ENCODE measurements around the gene DNASE1. TPM values are rescaled to one million over a fixed set of nuclear protein-coding genes. Genes with fewer than 3 reads are reported as not detected.

Gene DNASE1
- total and polyA plus RNA-seq, 4 donors: 0.77 to 11.6 (median 6.2) TPM

DNA sequence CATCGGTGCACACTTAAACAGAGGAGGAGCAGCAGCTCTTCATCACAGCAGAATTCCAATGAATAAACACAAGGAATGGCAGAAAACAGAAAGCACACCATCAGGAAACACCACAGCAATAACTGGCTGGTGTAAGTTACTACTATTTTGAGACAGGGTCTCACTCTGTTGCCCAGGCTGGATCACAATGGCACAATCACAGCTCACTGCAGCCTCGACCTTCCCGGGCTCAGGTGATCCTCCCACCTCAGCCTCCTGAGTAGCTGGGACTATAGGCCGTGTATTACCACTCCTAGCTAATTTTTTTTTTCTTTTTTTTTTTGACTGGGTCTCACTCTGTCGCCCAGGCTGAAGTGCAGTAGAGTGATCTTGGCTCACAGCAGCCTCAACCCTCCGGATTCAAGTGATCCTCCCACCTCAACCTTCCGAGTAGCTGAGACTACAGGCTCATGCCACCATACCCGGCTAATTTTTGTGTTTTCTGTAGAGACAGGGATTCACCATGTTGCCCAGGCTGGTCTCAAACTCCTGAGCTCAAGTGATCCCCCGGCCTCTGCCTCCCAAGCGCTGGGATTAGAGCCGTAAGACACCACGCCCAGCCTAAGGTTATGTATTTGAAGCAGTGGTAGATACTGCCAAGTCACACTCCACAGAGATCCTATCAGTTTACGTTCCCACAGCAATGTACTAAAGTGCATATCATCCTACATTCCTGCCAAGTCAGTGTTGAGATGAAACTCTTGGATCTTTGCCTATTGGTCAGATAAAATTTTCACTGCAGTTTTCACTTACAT is 42.1 kb downstream of the DNASE1 start:
- Histone ChIP-seq H3K9me3 (ENCODE audit: control insufficient read depth in 4 of 4, low read length in 3 of 4) (no peaks in the 10 kb centered on the region), H3K27ac (ENCODE audit: low read depth in 1 of 2, low read length in 2 of 2) (peak overlapping the region; percentile 88 to 97), H3K27me3 (ENCODE audit: control insufficient read depth in 4 of 4, insufficient read depth in 4 of 4, low read length in 3 of 4) (no peaks in the 10 kb centered on the region), H3K4me1 (ENCODE audit: control insufficient read depth in 4 of 4, insufficient read depth in 4 of 4, low read length in 3 of 4) (peaks cover 8 to 35% (median 18%) of the 10 kb centered on the region in 4 donors), H3K4me3 (ENCODE audit: low read depth in 1 of 3, low read length in 3 of 3) (peak overlapping the region; percentile 24 to 54 (median 38)), H3K9ac (ENCODE audit: low read depth in 1 of 2, low read length in 2 of 2) (peak overlapping the region; percentile 49 to 65), H3K36me3 (ENCODE audit: control insufficient read depth in 4 of 4, insufficient read depth in 3 of 4, low read depth in 1 of 4, low read length in 3 of 4) (no peaks in the 10 kb centered on the region)
- WGBS: 33% methylated on average over 13 of the region's 13 CpGs
- DNase-seq (ENCODE audit: low spot score): no peak
- TF ChIP-seq HNF4G (IDR thresholded peaks at IDR 0.05) (peak; percentile 36), TAF1 (conservative IDR thresholded peaks at IDR 0.05) (no peak), JUND (IDR thresholded peaks at IDR 0.05) (peak in 1 of 2 donors; percentile 34), SP1 (IDR thresholded peaks at IDR 0.05) (peak; percentile 18), FOXA2 (IDR thresholded peaks at IDR 0.05) (peak; percentile 46), HNF4A (conservative IDR thresholded peaks at IDR 0.05) (peak; percentile 56 to 74), RAD21 (IDR thresholded peaks at IDR 0.05) (no peak), NR2F2 (IDR thresholded peaks at IDR 0.05) (no peak), RXRA (IDR thresholded peaks at IDR 0.05) (peak; percentile 43 to 62), GABPA (IDR thresholded peaks at IDR 0.05 in 1 of 2, conservative IDR thresholded peaks at IDR 0.05 in 1 of 2) (no peak), EGR1 (IDR thresholded peaks at IDR 0.05; ENCODE audit: low read depth in 2 of 2) (no peak), YY1 (IDR thresholded peaks at IDR 0.05) (no peak), FOXA1 (IDR thresholded peaks at IDR 0.05) (no peak)
- TF ChIP-seq, protein P1, sequence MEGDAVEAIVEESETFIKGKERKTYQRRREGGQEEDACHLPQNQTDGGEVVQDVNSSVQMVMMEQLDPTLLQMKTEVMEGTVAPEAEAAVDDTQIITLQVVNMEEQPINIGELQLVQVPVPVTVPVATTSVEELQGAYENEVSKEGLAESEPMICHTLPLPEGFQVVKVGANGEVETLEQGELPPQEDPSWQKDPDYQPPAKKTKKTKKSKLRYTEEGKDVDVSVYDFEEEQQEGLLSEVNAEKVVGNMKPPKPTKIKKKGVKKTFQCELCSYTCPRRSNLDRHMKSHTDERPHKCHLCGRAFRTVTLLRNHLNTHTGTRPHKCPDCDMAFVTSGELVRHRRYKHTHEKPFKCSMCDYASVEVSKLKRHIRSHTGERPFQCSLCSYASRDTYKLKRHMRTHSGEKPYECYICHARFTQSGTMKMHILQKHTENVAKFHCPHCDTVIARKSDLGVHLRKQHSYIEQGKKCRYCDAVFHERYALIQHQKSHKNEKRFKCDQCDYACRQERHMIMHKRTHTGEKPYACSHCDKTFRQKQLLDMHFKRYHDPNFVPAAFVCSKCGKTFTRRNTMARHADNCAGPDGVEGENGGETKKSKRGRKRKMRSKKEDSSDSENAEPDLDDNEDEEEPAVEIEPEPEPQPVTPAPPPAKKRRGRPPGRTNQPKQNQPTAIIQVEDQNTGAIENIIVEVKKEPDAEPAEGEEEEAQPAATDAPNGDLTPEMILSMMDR (IDR thresholded peaks at IDR 0.05; ENCODE audit: low read depth, low read length, missing input control): no peak
- TF ChIP-seq, protein P2, sequence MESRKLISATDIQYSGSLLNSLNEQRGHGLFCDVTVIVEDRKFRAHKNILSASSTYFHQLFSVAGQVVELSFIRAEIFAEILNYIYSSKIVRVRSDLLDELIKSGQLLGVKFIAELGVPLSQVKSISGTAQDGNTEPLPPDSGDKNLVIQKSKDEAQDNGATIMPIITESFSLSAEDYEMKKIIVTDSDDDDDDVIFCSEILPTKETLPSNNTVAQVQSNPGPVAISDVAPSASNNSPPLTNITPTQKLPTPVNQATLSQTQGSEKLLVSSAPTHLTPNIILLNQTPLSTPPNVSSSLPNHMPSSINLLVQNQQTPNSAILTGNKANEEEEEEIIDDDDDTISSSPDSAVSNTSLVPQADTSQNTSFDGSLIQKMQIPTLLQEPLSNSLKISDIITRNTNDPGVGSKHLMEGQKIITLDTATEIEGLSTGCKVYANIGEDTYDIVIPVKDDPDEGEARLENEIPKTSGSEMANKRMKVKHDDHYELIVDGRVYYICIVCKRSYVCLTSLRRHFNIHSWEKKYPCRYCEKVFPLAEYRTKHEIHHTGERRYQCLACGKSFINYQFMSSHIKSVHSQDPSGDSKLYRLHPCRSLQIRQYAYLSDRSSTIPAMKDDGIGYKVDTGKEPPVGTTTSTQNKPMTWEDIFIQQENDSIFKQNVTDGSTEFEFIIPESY (IDR thresholded peaks at IDR 0.05): peak; percentile 45
- TF ChIP-seq, protein P3, sequence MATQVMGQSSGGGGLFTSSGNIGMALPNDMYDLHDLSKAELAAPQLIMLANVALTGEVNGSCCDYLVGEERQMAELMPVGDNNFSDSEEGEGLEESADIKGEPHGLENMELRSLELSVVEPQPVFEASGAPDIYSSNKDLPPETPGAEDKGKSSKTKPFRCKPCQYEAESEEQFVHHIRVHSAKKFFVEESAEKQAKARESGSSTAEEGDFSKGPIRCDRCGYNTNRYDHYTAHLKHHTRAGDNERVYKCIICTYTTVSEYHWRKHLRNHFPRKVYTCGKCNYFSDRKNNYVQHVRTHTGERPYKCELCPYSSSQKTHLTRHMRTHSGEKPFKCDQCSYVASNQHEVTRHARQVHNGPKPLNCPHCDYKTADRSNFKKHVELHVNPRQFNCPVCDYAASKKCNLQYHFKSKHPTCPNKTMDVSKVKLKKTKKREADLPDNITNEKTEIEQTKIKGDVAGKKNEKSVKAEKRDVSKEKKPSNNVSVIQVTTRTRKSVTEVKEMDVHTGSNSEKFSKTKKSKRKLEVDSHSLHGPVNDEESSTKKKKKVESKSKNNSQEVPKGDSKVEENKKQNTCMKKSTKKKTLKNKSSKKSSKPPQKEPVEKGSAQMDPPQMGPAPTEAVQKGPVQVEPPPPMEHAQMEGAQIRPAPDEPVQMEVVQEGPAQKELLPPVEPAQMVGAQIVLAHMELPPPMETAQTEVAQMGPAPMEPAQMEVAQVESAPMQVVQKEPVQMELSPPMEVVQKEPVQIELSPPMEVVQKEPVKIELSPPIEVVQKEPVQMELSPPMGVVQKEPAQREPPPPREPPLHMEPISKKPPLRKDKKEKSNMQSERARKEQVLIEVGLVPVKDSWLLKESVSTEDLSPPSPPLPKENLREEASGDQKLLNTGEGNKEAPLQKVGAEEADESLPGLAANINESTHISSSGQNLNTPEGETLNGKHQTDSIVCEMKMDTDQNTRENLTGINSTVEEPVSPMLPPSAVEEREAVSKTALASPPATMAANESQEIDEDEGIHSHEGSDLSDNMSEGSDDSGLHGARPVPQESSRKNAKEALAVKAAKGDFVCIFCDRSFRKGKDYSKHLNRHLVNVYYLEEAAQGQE (IDR thresholded peaks at IDR 0.05): no peak
- TF ChIP-seq, protein P4, sequence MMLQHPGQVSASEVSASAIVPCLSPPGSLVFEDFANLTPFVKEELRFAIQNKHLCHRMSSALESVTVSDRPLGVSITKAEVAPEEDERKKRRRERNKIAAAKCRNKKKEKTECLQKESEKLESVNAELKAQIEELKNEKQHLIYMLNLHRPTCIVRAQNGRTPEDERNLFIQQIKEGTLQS (IDR thresholded peaks at IDR 0.05): no peak
- TF ChIP-seq, protein P5, sequence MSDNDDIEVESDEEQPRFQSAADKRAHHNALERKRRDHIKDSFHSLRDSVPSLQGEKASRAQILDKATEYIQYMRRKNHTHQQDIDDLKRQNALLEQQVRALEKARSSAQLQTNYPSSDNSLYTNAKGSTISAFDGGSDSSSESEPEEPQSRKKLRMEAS (IDR thresholded peaks at IDR 0.05): no peak
